ENCODE results near the gene KLF7. TPM values are rescaled to one million over a fixed set of nuclear protein-coding genes. Genes with fewer than 3 reads are reported as not detected.

The KLF7 gene
- total RNA-seq, 1 experiment from 2014 or later: 17.1 TPM

DNA sequence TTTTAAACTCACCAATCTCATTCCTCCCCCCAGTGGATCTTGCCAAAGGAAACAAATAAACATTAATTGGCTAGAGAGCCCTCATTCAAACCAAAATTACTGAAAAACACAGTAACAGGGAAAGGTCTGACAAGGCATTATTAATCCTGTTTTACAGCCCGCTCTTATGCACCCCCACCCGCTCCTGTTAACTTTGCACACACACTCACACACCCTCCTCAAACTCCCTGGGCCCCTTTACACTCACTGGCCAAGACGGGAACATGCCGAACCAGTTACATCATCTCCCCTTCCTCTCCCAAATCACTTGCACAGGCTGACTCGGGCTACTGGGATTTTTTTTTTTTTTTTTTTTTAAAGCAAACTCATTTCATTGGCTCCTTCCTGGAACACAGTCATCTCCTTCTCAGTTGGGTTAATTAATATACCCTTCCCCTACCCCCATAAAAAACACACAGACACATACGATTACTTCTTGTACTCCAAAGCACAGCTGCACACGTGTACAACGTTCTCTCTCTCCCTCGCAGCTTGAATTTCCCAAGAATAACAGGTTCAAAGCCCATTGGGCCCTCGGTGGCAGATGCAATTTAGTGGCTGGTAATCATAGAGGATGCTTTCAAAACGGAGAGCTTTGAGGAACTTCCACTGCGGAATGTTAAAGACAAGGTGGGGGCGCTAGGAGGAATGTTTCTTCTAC, 31.8 kb downstream of the KLF7 start:
- TF ChIP-seq TCF7L2 (IDR thresholded peaks at IDR 0.05; ENCODE audit: low read depth, low read length) (no peak), POLR2AphosphoS5 (IDR thresholded peaks at IDR 0.05; ENCODE audit: low read depth, low read length) (no peak), REST (IDR thresholded peaks at IDR 0.05; ENCODE audit: insufficient read depth in 1 of 2, low read depth in 2 of 2, low read length in 1 of 2) (no peak), CTCF (IDR thresholded peaks at IDR 0.05) (no peak), SIN3A (IDR thresholded peaks at IDR 0.05; ENCODE audit: borderline replicate concordance, insufficient read depth, low read depth, low read length) (no peak)
- no peaks in the 10 kb centered on the region for H3K9me3 ChIP-seq (ENCODE audit: control insufficient read depth, insufficient read depth, low read depth, low read length)
- ATAC-seq (no peak), DNase-seq (ENCODE audit: low read depth, low spot score) (peak; percentile 7)
- ChIA-PET POLR2A (no interaction called here), CTCF (no interaction called here)
- no peaks in the 10 kb centered on the region for H3K27me3 ChIP-seq (ENCODE audit: control insufficient read depth, insufficient read depth, low read length)
- BruUV-seq (replicated peaks): no TSS peak
- intact Hi-C loops (cut with micrococcal nuclease; ENCODE audit: unreplicated experiment): no loop called here
- H3K4me3 ChIP-seq (ENCODE audit: low read depth in 2 of 2, low read length in 2 of 2): no peak overlapping the region
- peaks cover 9% of the 10 kb centered on the region; the same call in 1 of the 2 replicates for H3K4me1 ChIP-seq (ENCODE audit: control insufficient read depth, insufficient read depth, low read length)
- in situ Hi-C loops (cut with HindIII; ENCODE audit: low pct_unique_long_range_greater_than_20kb, low sequenced_read_pairs): no loop called here
- H3K36me3 ChIP-seq (ENCODE audit: control insufficient read depth, insufficient read depth, low read length): no peaks in the 10 kb centered on the region
- H3K27ac ChIP-seq (ENCODE audit: low read length): peak overlapping the region; percentile 20; the same call in 1 of the 2 replicates

DNA sequence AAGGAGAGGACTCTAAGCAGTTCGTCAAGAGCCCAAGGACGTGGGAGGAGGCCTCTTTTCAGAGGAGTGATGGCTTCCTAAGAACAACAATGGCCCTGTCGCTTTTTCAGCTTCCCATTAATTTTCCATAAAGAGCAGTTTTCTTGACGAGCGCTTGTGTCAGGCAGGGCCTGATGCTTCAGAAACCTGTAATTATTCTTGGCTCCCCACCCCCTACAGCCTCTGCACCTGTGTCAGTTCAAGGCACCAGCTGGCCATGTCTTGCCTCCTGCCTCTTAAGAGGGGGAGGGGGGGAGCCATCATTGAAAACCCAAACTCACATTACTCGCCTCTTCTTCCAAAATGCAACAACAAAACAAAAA, 32.3 kb downstream of the KLF7 start:
- H3K27ac ChIP-seq (ENCODE audit: low read length): no peak overlapping the region
- in situ Hi-C loops (cut with HindIII; ENCODE audit: low pct_unique_long_range_greater_than_20kb, low sequenced_read_pairs): no loop called here
- H3K9me3 ChIP-seq (ENCODE audit: control insufficient read depth, insufficient read depth, low read depth, low read length): no peaks in the 10 kb centered on the region
- intact Hi-C loops (cut with micrococcal nuclease; ENCODE audit: unreplicated experiment): no loop called here
- no peaks in the 10 kb centered on the region for H3K27me3 ChIP-seq (ENCODE audit: control insufficient read depth, insufficient read depth, low read length)
- ATAC-seq (no peak), DNase-seq (ENCODE audit: low read depth, low spot score) (no peak)
- POLR2A ChIA-PET: no interaction called here
- H3K36me3 ChIP-seq (ENCODE audit: control insufficient read depth, insufficient read depth, low read length): no peaks in the 10 kb centered on the region
- H3K4me1 ChIP-seq (ENCODE audit: control insufficient read depth, insufficient read depth, low read length): peaks cover 9% of the 10 kb centered on the region; the same call in 1 of the 2 replicates
- TF ChIP-seq SIN3A (IDR thresholded peaks at IDR 0.05; ENCODE audit: borderline replicate concordance, insufficient read depth, low read depth, low read length) (no peak), REST (IDR thresholded peaks at IDR 0.05; ENCODE audit: insufficient read depth in 1 of 2, low read depth in 2 of 2, low read length in 1 of 2) (no peak), TCF7L2 (IDR thresholded peaks at IDR 0.05; ENCODE audit: low read depth, low read length) (no peak), CTCF (IDR thresholded peaks at IDR 0.05) (no peak)
- CTCF ChIA-PET: no interaction called here
- H3K4me3 ChIP-seq (ENCODE audit: low read depth in 2 of 2, low read length in 2 of 2): no peak overlapping the region
- BruUV-seq (replicated peaks): no TSS peak
